BJ (cell line): ENCODE data around the gene CBFB. TPM values are rescaled to one million over a fixed set of nuclear protein-coding genes. Genes with fewer than 3 reads are reported as not detected.

ENCODE experiments used
- CTCF ChIA-PET: fragments of 350-600 bp; formaldehyde crosslinking; extraction: SDS; loops from one replicate; lab custom pipeline; 2021; ENCODE audit warnings: antibody characterized with exemption, inconsistent platforms; lab: Yijun Ruan, JAX
- POLR2A ChIA-PET: fragments of 300-600 bp; sonication (Branson Sonifier 250); formaldehyde crosslinking; extraction: SDS; loops from one replicate; lab custom pipeline; 2021; ENCODE audit warnings: antibody characterized with exemption; lab: Charles Lee
- DNase-seq: peaks from one replicate; pipeline ENCODE4 v3.0.0-alpha.2; 2011; ENCODE audit warnings: low read depth
- H3K27me3 ChIP-seq: 2 replicates; pipeline ENCODE4 v1.6.0; 2011; ENCODE audit warnings: low read length; ENCODE audit not compliant: control insufficient read depth, insufficient read depth
- H3K36me3 ChIP-seq: 2 replicates; pipeline ENCODE4 v1.5.1; 2011; ENCODE audit warnings: low read length; ENCODE audit not compliant: control insufficient read depth, insufficient read depth
- H3K4me3 ChIP-seq: 2 replicates; pipeline ENCODE4 v1.5.1; 2011; ENCODE audit warnings: low read depth, mild to moderate bottlenecking, control low read depth, low read length
- polyA plus RNA-seq: library from polyadenylated mRNA; depleted of rRNA; stranded (reverse); fragments of >200 nt; gene quantifications from 2 replicates; pipeline ENCODE4 v1.2.3, GENCODE V29; 2011
- TF ChIP-seq, protein P1 (sequence below): IDR thresholded peaks from 2 replicates; pipeline ENCODE4 v1.5.1; 2011; ENCODE audit warnings: low read depth, mild to moderate bottlenecking, control low read depth, inconsistent platforms, low read length, moderate library complexity; ENCODE audit not compliant: insufficient read depth

The CBFB gene
- polyA plus RNA-seq, 1 experiment, result 14.7 TPM

- H3K4me3 ChIP-seq, result no peak overlapping the region
- CTCF ChIA-PET, result interaction anchor here (0.6 to 2.3 kb wide), 5 partner anchors 9 to 637 kb away, joined by 3 to 6 read pairs (median 5); no protein-coding TSS in a partner anchor
- peaks cover 2% of the 10 kb centered on the region; the same call in 1 of the 2 replicates for H3K36me3 ChIP-seq
- TF ChIP-seq, protein P1, sequence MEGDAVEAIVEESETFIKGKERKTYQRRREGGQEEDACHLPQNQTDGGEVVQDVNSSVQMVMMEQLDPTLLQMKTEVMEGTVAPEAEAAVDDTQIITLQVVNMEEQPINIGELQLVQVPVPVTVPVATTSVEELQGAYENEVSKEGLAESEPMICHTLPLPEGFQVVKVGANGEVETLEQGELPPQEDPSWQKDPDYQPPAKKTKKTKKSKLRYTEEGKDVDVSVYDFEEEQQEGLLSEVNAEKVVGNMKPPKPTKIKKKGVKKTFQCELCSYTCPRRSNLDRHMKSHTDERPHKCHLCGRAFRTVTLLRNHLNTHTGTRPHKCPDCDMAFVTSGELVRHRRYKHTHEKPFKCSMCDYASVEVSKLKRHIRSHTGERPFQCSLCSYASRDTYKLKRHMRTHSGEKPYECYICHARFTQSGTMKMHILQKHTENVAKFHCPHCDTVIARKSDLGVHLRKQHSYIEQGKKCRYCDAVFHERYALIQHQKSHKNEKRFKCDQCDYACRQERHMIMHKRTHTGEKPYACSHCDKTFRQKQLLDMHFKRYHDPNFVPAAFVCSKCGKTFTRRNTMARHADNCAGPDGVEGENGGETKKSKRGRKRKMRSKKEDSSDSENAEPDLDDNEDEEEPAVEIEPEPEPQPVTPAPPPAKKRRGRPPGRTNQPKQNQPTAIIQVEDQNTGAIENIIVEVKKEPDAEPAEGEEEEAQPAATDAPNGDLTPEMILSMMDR, result no peak
- H3K27me3 ChIP-seq, result no peaks in the 10 kb centered on the region
- DNase-seq, result no peak
- POLR2A ChIA-PET, result no interaction called here
Measured at GRCh38 chr16:67053767-67054334, 24.9 kb downstream of the CBFB start.

DNA sequence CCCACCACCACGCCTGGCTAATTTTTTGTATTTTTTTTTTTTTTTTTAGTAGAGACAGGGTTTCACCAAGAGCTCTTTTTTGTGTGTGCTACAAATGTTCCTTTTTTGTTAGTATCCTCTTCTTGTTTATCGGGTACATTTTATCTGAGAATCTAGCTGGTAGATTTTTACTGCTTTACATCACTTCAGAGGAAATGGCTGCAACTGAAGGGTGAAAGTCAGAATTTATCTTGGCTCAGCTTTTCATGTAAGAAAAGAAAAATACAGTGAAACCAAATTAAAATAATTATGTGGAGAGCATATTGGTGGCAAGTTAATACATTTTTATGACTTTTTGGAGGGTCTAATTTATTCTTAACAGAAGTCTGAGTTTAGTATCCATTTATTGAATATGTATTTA is 26.0 kb downstream of the CBFB start:
- DNase-seq, result no peak
- H3K36me3 ChIP-seq, result peaks cover 2% of the 10 kb centered on the region; the same call in 1 of the 2 replicates
- POLR2A ChIA-PET, result no interaction called here
- CTCF ChIA-PET, result interaction anchor here (1.1 to 1.8 kb wide), 3 partner anchors 10 to 100 kb away, joined by 3 to 6 read pairs (median 5); no protein-coding TSS in a partner anchor
- TF ChIP-seq, protein P1, result no peak
- H3K27me3 ChIP-seq, result no peaks in the 10 kb centered on the region
- H3K4me3 ChIP-seq, result no peak overlapping the region

GRCh38 chr16:67055712-67056487 is 27.0 kb downstream of the CBFB start:
- Histone ChIP-seq H3K27me3 (no peaks in the 10 kb centered on the region), H3K36me3 (peaks cover 2% of the 10 kb centered on the region; the same call in 1 of the 2 replicates), H3K4me3 (no peak overlapping the region)
- TF ChIP-seq, protein P1, result no peak
- ChIA-PET POLR2A (no interaction called here), CTCF (interaction anchor here (0.7 to 1.1 kb wide), 2 partner anchors 9 to 100 kb away, joined by 3 read pairs; no protein-coding TSS in a partner anchor)
- DNase-seq, result peak; percentile 92

DNA sequence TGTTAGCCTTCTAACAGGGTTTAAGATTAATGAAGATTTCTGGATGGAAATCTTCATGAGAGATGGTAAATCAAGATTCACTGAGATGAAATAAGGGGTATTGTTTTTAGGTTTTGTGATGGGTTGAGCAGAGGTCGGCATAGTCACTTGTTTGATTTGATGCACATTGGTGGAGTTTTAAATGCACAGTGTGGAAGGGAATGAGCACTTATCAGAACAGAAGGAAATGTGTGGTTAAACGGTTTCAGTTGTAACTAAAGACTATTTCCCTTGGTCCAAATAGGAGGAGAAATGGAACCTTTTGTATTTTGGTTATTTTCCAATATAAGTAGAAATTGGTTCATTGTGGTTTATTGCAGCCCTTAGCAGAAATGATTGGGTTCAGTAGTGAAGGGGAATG is 34.1 kb downstream of the CBFB start:
- ChIA-PET CTCF (interaction anchor here (1.5 kb wide), 1 partner anchor 88 kb away, joined by 3 read pairs; the partner anchor contains the start of gene B3GNT9), POLR2A (no interaction called here)
- H3K4me3 ChIP-seq, result no peak overlapping the region
- DNase-seq, result no peak
- H3K27me3 ChIP-seq, result no peaks in the 10 kb centered on the region
- H3K36me3 ChIP-seq, result peaks cover 6% of the 10 kb centered on the region
- TF ChIP-seq, protein P1, result no peak

DNA sequence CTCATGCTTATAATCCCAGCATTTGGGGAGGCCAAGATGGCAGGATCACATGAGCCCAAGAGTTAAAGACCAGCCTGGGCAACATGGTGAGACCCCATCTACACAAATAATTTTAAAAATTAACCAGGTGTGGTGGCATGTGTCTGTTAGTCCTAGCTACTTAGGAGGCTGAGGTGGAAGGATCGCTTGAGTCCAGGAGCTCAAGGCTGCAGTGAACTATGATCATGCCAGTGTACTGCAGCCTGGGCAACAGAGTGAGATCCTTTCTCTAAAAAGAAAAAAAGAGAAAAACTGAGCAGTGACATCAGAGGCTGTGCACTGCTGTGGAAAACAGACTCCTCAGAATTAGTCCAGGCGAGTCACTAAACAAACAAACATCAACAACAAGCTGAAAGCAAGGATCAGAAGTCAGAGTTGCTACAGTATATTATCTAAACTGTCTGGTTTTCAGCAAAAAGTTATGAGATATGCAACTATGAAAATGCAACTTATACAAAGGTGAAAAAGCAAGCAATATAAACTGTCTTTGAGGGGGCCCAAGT is 39.3 kb downstream of the CBFB start:
- H3K4me3 ChIP-seq, result no peak overlapping the region
- POLR2A ChIA-PET, result no interaction called here
- CTCF ChIA-PET, result interaction anchor here (2.6 kb wide), 1 partner anchor 14 kb away, joined by 6 read pairs; no protein-coding TSS in a partner anchor
- TF ChIP-seq, protein P1, result no peak
- no peaks in the 10 kb centered on the region for H3K27me3 ChIP-seq
- peaks cover 10% of the 10 kb centered on the region for H3K36me3 ChIP-seq
- DNase-seq, result no peak
